Activated CD4-positive, alpha-beta T cell treated with anti-CD3 and anti-CD28 coated beads, Interleukin-2, Interleukin-4, amounts not matched to agents 100 ng/mL and 50 ng/mL, durations not matched to agents 16 hours and 8 hours (primary cell): ENCODE measurements around the gene MAP3K2.

ENCODE experiments used
- DNase-seq: peaks from one replicate; pipeline ENCODE4 v3.0.0-alpha.2; 2020; ENCODE audit warnings: low spot score

MAP3K2 gene

GRCh38 chr2:127407091-127407490, 19.3 kb upstream of the MAP3K2 start:
- DNase-seq = no peak

DNA sequence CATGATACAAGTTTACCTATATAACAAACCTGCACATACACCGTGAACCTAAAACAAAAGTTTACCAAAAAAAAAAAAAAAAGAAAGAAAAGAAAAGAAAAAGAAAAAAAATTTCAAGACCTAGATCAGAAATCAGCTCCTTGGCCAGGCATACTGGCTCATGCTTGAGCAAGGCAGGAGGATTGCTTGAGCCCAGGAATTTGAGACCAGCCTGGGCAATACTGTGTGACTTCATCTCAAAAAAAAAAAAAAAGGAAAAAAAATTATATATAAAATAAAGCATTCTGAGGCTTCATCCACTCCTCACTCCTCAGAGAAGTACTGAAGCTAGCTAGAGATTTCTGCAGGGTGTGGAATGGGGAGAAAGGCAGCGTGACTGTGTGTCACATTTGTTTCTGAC, 18.7 kb upstream of the MAP3K2 start:
- no peak for DNase-seq

DNA sequence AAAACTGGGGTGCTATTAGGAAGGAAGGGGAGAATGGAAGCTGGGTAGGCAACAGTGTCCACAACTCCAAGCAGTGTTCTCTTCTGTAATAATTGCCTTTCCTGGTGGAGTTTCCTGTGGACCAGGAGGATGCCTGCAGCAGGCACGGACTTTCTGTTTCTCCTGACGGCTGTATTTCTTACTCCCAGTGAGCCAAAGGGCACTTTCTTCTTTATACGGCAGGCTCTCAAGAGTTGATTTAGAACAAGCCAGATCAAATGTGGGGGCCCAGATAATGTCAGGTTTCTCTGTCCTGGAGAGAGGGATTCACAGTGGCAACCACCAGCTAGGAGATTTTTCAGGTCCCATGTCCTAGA, 17.5 kb upstream of the MAP3K2 start:
- no peak for DNase-seq

DNA sequence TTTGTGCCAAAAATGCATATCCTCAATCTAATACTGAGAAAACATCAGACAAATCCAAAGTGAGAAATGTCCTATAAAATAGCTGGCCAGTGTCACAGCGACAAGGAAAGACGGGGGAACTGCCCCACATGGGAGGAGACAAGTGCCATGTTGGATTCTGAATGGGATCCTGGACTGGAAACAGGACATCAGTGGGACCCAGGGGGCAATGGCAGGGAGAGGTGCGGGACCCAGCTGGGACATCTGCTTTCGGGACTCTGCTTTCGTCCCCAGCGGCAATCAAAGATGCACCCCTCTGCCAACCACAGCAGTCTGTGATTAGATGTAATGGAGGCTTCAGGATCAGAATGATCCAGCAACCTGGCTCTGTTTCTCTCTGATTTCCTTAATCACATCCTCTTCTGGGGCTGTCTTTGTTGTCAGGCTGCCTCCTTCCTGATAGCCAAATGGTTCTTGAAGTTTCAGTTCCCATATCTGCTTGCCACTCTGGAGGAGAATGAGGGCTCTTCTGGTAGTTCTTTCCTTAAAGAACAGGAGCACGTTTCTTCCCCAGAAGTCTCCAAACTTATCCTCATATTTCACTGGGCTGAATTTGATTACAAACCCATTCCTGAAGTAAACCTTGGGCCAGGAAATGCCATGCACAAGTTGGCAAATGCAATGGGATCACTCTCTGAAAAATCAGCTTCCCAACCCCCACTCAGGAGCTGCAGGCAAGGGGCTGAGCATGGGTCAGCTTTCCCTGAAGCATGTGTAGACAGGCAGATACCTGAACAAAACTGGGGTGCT, 16.9 kb upstream of the MAP3K2 start:
- DNase-seq = no peak

GRCh38 chr2:127403460-127403859, 15.7 kb upstream of the MAP3K2 start:
- DNase-seq = no peak

GRCh38 chr2:127401757-127402695, 14.3 kb upstream of the MAP3K2 start:
- no peak for DNase-seq

DNA sequence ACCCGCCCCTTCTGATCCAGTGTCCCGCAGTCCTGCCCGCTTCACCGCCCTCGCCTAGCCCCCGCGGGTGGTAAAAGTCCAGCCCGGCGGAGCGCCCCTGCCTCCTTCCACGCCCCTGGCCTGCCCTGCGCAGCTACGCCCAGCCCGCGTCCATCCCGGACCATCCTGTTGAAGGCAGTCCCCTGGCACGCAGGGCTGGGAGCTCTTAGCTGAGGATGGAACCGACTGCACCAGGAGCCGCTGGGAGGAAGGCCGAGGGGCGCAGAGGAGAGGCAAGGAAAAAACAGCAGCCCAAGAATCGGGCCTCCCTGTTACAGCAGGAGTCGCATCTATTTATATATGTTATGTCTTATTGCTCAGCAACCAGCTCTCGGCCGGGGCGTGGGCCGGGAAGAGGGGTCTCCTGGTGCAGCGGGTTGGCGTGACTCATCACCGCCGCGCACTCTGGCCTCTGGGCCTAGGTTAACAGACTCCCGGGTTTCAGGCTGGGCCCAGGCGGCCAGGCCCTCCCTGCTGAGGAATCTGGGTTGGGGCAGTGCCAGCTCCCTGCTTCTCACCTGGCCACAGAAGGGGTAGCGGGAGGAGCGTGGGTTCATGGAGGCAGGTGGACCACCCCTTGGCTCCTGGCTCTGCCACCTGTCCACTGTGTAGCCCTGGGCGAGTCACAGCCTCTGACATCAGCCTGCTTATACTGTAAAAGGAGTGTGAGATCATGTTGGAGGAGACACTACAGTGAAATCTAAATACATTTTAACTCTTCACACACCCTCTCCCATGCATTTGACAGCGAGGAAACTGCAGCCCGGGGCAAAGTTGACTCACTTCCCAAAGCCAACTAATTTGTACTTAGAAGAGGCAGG, 13.4 kb upstream of the MAP3K2 start:
- no peak for DNase-seq

GRCh38 chr2:127400533-127400896, 12.7 kb upstream of the MAP3K2 start:
- no peak for DNase-seq

- DNase-seq = peak; percentile 76
Measured at GRCh38 chr2:127398239-127398590, 10.4 kb upstream of the MAP3K2 start.

DNA sequence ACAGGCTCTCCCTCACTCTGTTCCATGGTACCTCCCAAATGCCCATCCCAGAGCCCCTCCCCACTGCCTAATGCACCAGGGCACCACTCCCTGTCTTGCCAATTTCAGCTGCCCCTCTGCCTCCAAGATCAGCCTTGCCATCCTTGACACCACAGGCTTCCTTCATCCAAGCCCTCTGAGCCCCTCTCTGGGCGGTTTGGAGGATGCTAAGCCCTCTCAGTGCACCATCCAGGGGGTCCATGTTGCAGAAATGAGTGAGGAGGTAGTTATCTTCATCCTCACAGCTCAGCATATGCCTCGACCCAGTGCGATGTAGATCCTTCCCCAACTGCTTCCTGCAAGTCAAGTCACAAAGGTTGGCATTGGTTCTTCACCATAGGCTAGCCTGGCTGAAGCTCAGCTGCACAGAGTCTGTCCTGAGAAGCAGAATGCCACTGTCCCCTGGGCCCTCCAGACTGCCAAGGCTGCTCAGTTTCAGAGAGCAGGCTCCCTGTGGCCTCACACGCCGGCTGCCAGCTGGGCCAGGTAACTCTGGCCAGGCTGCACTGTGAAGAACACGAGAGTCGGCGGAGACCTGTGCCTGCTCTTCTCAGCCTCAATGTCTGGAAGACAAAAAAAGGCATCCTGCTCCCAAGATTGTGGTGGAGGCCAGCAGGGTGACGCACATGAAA, 9.9 kb upstream of the MAP3K2 start:
- no peak for DNase-seq

GRCh38 chr2:127394492-127394891, 6.7 kb upstream of the MAP3K2 start:
- DNase-seq = no peak

DNA sequence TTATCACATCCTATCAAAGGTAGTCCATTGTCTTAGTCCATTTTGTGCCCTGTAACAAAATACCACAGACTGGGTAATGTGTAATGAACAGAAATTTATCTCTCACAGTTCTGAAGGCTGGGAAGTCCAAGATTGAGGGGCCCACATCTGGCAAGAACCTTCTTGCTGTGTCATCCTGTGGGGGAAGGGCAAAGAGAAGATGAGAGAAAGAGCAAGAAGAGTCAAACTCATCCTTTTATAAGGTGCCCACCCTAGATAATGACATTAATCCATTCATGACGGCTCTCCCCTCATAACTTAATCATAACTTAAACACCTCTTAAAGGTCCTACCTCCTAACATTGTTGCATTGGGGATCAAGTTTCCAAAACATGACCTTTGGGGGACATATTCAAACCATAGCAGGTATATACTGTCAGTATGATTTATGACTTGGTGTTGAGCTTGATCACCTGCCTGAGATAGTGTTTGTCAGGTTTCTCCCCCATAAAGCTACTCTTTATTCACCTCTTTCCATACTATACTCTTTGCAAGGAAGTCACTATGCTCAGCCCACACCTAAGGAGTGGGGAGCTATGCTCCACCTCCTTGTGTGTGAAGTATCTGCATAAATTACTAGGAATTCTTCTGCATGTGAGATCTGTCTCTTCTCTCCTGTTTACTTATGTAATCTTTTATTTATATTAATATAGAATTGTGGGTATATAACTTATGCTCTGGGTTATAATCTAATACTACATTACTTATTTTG, 5.2 kb upstream of the MAP3K2 start:
- no peak for DNase-seq

DNA sequence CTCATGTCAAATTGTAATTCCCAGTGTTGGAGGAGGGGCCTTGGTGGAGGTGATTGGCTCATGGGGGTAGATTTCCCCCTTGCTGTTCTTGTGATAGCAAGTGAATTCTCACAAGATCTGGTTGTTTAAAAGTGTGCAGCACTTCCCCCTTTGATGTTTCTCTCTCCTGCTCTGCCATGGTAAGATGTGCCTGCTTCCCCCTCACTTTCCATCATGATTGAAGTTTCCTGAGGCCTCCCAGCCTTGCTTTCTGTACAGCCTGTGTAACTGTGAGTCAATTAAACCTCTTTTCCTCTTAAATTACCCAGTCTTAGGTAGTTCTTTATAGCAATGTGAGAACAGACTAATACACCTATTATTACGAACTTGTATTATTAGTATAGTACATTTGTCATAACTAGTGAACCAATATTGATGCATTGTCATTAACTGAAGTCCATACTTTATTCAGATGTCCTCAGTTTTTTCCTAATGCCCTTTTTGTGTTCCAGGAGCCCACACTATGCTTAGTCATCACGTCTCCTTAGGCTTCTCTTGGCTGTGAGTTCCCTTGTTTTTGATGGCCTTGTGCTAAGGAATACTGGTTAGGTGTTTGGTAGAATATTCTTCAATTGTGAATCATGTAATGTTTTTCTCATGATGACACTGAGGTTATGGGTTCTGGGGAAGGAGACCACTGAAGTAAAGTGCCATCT, 4.5 kb upstream of the MAP3K2 start:
- no peak for DNase-seq

DNA sequence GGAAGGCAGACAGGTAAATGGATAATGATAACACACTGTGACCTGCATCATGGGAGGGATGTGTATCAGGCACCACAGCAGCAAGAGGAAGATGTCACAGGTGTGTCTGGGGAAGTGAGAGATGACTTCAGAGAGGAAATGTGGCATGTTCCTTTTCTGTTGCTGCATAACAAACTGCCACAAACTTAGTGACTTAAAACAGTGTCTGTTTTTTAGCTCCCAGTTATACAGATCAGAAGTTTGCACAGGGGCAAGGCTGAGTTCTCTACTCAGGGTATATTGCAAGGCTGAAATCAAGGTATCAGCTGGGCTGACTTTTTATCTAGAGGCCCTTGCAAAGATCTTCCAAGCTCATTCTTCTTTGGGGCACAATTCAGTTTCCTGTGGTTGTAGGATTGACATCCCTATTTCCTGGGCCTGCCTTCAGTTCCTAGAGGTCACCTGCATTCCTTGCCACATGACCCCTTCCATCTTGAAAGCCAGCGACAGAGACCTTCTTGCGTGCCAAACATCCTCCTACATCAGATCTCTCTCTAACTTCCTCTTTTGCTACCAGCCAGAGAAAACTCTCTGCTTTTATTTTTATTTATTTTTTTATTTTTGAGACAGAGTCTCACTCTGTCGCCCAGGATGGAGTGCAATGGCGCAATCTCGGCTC, 2.1 kb upstream of the MAP3K2 start:
- DNase-seq = peak; percentile 34

DNA sequence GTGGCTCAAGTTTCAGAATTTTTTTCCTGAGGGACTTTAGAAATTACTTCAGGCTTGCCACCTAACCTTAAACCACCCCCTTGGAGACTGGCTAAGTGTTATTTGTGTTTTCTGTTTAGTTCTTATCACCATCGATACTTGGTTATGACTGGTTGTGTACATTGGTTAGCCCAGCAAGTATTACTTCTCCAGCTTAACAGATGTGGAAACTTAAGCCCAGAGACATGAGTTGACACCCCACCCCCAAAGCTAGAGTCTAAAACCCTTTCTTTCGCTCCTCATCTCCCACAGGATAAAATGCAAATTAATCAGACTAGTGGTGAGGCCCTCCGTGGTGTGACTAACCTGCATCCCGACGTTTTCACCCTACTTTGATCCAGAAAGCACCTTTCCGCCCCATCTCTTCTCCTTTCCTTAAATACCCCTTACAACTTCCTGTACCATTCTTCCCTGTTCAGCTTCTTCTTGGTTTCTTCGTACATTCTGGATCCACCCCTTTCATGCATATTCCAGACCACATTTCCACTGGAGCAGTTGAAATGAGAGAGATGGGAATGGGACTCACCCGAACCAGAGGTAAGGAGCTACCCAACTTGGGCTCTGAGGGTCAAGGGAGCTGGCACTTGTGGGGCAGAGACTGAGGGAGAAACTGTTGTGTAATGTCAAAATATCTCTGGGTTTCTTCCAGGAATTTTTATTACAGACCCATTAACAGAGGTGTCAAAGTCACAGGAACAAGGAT, 819 bp upstream of the MAP3K2 start:
- DNase-seq = peak; percentile 66

DNA sequence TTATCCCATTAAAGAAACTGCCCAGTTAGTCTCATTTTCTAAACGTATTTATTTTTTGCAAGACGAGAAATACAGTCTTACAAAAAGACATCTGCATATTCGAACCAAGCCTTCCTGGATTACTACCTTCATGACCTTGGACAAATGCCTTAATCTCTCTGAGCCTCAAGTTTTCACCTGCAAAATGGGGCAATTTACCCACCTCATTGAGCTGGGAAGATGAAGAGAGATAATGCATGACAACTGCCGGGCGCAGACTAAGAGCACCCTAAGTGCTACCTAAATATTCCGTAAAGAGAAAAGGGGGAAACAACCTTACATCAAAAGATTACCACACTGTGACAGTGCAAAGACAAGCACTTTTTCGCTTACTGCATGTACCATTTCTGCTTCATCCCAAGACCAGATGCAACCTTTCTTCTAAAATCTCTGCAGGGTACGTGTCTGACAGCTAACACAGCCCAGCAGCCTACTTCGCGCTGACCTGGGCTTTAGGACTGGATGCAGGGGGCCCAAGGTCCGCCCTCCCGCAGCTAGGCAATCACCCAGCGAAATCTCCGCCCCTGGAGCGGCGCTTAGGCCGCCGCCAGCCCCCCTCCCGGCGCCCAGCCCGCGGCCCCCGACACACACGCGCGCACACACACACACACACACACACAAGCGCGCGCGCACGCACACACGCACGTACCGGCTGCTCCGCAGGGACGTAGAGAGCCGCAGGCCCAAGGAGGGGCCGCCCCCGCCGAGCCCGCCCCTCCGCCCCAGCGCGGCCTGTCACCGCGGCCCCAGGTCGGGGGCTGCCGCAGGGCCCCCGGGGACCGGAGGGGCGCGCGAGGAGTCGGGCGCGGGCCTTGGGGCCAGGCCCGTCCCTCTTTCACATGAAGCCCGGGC, 766 bp downstream of the MAP3K2 start:
- peak; percentile 80 for DNase-seq

DNA sequence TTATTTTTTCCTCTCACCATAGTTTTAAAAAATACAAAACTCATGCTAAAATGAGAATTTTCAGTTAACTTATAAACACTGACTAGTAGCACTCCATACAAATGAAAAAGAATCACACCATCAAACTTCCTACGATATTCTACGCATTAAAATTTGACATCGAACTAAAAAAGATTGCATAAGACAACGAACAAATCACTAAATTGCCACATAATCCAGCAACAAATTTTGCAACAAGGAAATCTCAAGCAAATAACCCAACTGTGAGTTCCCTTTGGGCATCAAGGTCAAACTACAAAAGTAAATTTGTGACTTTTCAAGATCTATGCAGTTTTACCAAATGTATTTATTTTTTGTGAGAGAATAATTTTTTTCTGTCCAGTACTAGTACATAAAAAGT, 1.5 kb downstream of the MAP3K2 start:
- DNase-seq = no peak

DNA sequence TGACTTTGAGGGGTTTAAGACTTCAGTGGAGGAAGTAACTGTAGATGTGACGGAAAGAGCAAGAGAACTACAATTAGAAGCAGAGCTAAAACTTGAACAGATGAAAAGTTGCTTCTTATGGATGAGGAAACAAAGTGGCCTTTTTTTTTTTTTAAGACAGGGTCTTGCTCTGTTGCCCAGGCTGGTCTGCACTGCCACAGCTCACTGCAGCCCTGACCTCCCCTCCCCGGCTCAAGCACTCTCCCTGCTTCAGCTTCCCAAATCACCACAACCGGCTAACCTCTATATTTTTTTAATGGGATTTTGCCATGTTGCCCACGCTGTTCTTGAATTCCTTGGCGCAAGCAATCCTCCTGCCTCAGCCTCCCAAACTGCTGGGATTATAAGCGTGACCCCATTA, 3.2 kb downstream of the MAP3K2 start:
- DNase-seq = no peak
